Psoas muscle (tissue), 8 donors: Measurements from ENCODE around the gene AP4E1. TPM values are rescaled to one million over a fixed set of nuclear protein-coding genes. Genes with fewer than 3 reads are reported as not detected.

Experiments used
- ATAC-seq, 4 donors: fragments of 200-7000 bp; cut with Tn5 transposase; one replicate each; pipeline ENCODE4 v1.9.1; 2020; ENCODE audit warnings: moderate library complexity in 3 of 4, mild to moderate bottlenecking in 2 of 4
- DNase-seq, 2 donors: peaks; one replicate each; pipeline ENCODE4 v3.0.0-alpha.2; 2020
- H3K27ac ChIP-seq: fragments of 200-600 bp; one replicate; pipeline ENCODE4 v1.8.0; 2022
- H3K27me3 ChIP-seq, 3 donors: fragments of 200-600 bp in 1 of 3; one replicate each; pipeline versions ENCODE4 v1.6.1 to v1.8.0; 2013 to 2022; ENCODE audit warnings: low read length in 2 of 3, mild to moderate bottlenecking in 2 of 3, moderate library complexity in 1 of 3; ENCODE audit not compliant: insufficient read depth in 3 of 3
- H3K36me3 ChIP-seq, 2 donors: fragments of 200-600 bp in 1 of 2; one replicate each; pipeline versions ENCODE4 v1.6.1 to v1.8.0; 2013 to 2022; ENCODE audit warnings: low read depth in 1 of 2, mild to moderate bottlenecking in 1 of 2, moderate library complexity in 1 of 2; ENCODE audit not compliant: insufficient read depth in 1 of 2
- H3K4me1 ChIP-seq: fragments of 200-600 bp; one replicate; pipeline ENCODE4 v1.8.0; 2022
- H3K4me3 ChIP-seq: fragments of 200-600 bp; one replicate; pipeline ENCODE4 v1.8.0; 2022; ENCODE audit warnings: mild to moderate bottlenecking
- H3K9me3 ChIP-seq: fragments of 200-600 bp; one replicate; pipeline ENCODE4 v1.8.0; 2022
- WGBS, 3 donors: extraction: QIAGEN DNeasy Blood & Tissue Kit; methylation state at CpG; one replicate each; pipeline versions ENCODE4 v1.1.6 to v1.1.7; 2013; 5-methylcytosine and 5-hydroxymethylcytosine counted together
- intact Hi-C, 2 donors: fragments of 100-400 bp; cut with DNase I; formaldehyde crosslinking; loops; one replicate each; pipeline versions ENCODE4 v1.11.0 to v1.14.2; 2022
- polyA plus RNA-seq, 3 donors: library from polyadenylated mRNA; stranded (reverse); fragments of 200-250 nt; gene quantifications; one replicate each; pipeline ENCODE4 v1.2.3, GENCODE V29; 2013
- total RNA-seq, 4 donors: library from RNA; stranded (reverse); fragmentation: NEBNext Ultra II Directional in 2 of 4; extraction: Animal tissue kit (Norgen Biotek cat#: 25700) in 2 of 4; gene quantifications; one replicate each; pipeline versions ENCODE4 v1.2.1 to v1.2.4, GENCODE V29; 2021 to 2023
- TF ChIP-seq, protein P1 (sequence below): fragments of 200-600 bp; IDR thresholded peaks from one replicate; pipeline ENCODE4 v1.8.0; 2022; ENCODE audit warnings: antibody characterized with exemption
- donor health status: healthy with polysubstance abuse.
- donor health status: DM: no; HTN: no; CAD: no; lungs with moderate emphysema.
- donor health status: Bipolar disorder and iron deficiency.
- donor health status: healthy.
- donor health status: DM: yes; HTN: yes; CAD: no.
- donor health status: DM: no; HTN: no; CAD: no.
- donor health status: DM: no; HTN: no; CAD: no.
- donor health status: DM: yes; HTN: yes; CAD: no.

Gene AP4E1
- total and polyA plus RNA-seq, 7 donors = 4.4 to 16.6 (median 11.9) TPM

DNA sequence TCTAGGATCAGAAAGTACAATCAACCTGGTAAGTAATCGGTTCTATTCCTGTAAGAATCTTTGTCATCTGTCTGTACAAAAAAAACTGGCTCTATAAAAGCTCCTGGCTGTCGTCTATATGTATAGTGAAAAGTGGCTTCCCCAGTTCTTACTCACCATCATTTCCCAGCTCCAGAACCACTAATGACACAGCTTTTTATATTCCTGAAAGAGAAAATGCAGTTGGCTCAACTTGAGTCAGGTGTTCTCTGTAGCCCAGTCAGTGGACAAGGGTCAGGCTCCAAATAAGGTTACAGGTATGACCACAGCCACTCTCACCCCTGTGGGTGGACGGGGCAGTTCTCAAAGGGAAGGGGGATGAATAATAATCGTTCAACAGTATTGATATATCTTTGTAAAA lies 85.1 kb downstream of the AP4E1 start:
- Histone ChIP-seq H3K36me3 (peaks cover 0 to 36% of the 10 kb centered on the region in 2 donors), H3K4me3 (no peak overlapping the region), H3K27me3 (no peaks in the 10 kb centered on the region), H3K27ac (no peak overlapping the region), H3K4me1 (no peaks in the 10 kb centered on the region), H3K9me3 (no peaks in the 10 kb centered on the region)
- TF ChIP-seq, protein P1, sequence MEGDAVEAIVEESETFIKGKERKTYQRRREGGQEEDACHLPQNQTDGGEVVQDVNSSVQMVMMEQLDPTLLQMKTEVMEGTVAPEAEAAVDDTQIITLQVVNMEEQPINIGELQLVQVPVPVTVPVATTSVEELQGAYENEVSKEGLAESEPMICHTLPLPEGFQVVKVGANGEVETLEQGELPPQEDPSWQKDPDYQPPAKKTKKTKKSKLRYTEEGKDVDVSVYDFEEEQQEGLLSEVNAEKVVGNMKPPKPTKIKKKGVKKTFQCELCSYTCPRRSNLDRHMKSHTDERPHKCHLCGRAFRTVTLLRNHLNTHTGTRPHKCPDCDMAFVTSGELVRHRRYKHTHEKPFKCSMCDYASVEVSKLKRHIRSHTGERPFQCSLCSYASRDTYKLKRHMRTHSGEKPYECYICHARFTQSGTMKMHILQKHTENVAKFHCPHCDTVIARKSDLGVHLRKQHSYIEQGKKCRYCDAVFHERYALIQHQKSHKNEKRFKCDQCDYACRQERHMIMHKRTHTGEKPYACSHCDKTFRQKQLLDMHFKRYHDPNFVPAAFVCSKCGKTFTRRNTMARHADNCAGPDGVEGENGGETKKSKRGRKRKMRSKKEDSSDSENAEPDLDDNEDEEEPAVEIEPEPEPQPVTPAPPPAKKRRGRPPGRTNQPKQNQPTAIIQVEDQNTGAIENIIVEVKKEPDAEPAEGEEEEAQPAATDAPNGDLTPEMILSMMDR = no peak
- 73 to 90% (median 77%) methylated on average over 4 of the region's 4 CpGs for WGBS, 3 donors
- intact Hi-C loops = no loop called here
- ATAC-seq (peak in 2 of 4 donors; percentile 44 to 48), DNase-seq (no peak)

DNA sequence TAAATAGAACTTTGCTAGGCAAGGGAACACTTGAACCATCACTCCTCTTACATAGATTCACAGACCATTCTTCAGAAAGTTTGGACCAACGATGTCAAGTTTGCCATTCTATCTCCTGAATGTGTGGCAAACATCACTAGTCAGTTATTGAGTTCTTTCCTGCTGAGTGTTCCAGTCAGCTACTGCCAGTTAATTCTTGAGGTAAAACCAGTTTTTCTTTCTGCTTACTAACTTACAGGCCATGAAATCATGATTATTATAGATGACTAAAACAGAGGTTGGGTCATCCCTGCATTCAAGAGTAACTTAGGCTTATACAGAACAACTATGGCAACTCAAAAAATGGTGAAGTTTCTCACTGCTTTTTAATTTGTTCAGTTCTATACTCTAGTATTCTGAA lies 88.2 kb downstream of the AP4E1 start:
- Histone ChIP-seq H3K9me3 (no peaks in the 10 kb centered on the region), H3K4me3 (no peak overlapping the region), H3K4me1 (no peaks in the 10 kb centered on the region), H3K36me3 (peaks cover 0 to 55% of the 10 kb centered on the region in 2 donors), H3K27me3 (no peaks in the 10 kb centered on the region), H3K27ac (no peak overlapping the region)
- no peak for ATAC-seq
- 25 to 59% (median 35%) methylated on average over 1 of the region's 1 CpG for WGBS, 3 donors
- TF ChIP-seq, protein P1 = no peak
- intact Hi-C loops = no loop called here
- DNase-seq = no peak

DNA sequence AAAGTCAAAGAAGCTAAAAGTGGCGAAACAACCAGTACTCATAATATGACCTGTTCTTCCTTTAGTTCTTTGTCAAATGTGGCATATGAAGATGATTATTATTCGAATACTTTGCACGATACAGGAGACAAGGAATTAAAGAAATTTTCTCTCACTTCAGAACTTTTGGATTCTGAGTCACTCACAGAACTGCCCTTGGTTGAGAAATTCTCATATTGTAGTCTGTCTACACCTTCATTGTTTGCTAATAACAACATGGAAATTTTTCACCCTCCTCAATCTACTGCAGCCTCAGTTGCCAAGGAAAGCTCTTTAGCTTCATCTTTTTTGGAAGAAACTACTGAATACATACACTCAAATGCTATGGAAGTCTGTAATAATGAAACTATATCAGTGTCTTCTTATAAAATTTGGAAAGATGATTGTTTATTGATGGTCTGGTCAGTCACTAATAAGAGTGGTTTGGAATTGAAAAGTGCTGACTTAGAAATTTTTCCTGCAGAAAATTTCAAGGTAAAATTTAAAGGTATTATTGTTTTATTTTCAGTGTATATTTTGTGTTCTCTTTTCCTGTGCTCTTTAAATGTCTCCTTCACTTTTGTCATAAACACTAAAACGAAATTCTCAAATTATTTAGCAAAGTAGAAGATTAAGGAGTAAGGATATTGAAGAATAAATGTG lies 89.0 kb downstream of the AP4E1 start:
- Histone ChIP-seq H3K4me1 (no peaks in the 10 kb centered on the region), H3K4me3 (no peak overlapping the region), H3K36me3 (peaks cover 0 to 63% of the 10 kb centered on the region in 2 donors), H3K27ac (no peak overlapping the region), H3K27me3 (no peaks in the 10 kb centered on the region), H3K9me3 (no peaks in the 10 kb centered on the region)
- 92 to 97% (median 95%) methylated on average over 4 of the region's 4 CpGs for WGBS, 3 donors
- ATAC-seq (no peak), DNase-seq (no peak)
- intact Hi-C loops = no loop called here
- TF ChIP-seq, protein P1 = no peak

DNA sequence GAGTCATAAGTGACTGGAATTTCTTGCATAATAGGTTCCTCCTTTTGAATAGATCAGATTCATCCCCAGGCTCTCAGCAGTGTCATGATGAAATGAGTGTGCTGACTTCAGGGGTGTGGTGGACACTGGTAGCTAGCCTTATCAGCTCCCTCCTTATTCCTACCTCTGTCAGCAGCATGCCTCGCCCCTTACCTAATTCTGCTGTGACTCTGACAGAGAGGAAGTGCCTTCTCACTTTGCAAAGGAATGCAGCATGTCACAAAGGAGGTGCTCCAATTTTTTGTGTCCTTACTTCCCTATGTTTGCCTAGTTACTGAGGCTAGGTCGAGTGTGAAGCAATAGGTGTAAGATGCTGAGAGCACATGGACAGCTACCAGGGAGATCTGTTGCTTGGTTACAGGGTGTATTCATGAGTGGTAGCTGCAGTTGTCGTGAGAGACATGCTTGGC lies 95.6 kb downstream of the AP4E1 start:
- 67 to 75% (median 73%) methylated on average over 3 of the region's 3 CpGs for WGBS, 3 donors
- ATAC-seq = peak in 2 of 4 donors; percentile 48 to 53
- no peak for DNase-seq
- intact Hi-C loops = no loop called here
- Histone ChIP-seq H3K27me3 (no peaks in the 10 kb centered on the region), H3K4me3 (no peak overlapping the region), H3K9me3 (no peaks in the 10 kb centered on the region), H3K27ac (no peak overlapping the region), H3K36me3 (peaks cover 0 to 69% of the 10 kb centered on the region in 2 donors), H3K4me1 (no peaks in the 10 kb centered on the region)
- TF ChIP-seq, protein P1 = no peak
